Effector memory CD4-positive, alpha-beta T cell (primary cell): ENCODE measurements around the gene IL18R1.
"Not testable (repeated sequence)": the region's sequence is repeated elsewhere in the genome, so short reads cannot be mapped to it uniquely, and the experiment has no call there.

ENCODE experiments used
- DNase-seq, 3 donors: peaks; one replicate each; pipeline ENCODE4 v3.0.0-alpha.2; 2020
- H3K27ac ChIP-seq: 2 replicates; pipeline ENCODE4 v1.7.0; 2013; ENCODE audit warnings: mild to moderate bottlenecking, low read length, moderate library complexity; ENCODE audit not compliant: insufficient read depth, poor library complexity, severe bottlenecking
- H3K27me3 ChIP-seq: replicated peaks from 2 replicates; pipeline ENCODE4 v1.7.0; 2013; ENCODE audit warnings: mild to moderate bottlenecking, low read length; ENCODE audit not compliant: insufficient read depth, control insufficient read depth, poor library complexity, severe bottlenecking
- H3K36me3 ChIP-seq: 2 replicates; pipeline ENCODE4 v1.7.0; 2013; ENCODE audit warnings: mild to moderate bottlenecking, low read length, moderate library complexity; ENCODE audit not compliant: control insufficient read depth, insufficient read depth
- H3K4me1 ChIP-seq: 2 replicates; pipeline ENCODE4 v1.7.0; 2013; ENCODE audit warnings: low read length, mild to moderate bottlenecking; ENCODE audit not compliant: control insufficient read depth, insufficient read depth, poor library complexity, severe bottlenecking
- H3K4me3 ChIP-seq: 2 replicates; pipeline ENCODE4 v1.7.0; 2013; ENCODE audit warnings: low read length, low read depth, mild to moderate bottlenecking; ENCODE audit not compliant: insufficient read depth, poor library complexity, severe bottlenecking
- H3K9me3 ChIP-seq: 2 replicates; pipeline ENCODE4 v1.7.0; 2013; ENCODE audit warnings: mild to moderate bottlenecking, low read length, moderate library complexity; ENCODE audit not compliant: control insufficient read depth

The IL18R1 gene

DNA sequence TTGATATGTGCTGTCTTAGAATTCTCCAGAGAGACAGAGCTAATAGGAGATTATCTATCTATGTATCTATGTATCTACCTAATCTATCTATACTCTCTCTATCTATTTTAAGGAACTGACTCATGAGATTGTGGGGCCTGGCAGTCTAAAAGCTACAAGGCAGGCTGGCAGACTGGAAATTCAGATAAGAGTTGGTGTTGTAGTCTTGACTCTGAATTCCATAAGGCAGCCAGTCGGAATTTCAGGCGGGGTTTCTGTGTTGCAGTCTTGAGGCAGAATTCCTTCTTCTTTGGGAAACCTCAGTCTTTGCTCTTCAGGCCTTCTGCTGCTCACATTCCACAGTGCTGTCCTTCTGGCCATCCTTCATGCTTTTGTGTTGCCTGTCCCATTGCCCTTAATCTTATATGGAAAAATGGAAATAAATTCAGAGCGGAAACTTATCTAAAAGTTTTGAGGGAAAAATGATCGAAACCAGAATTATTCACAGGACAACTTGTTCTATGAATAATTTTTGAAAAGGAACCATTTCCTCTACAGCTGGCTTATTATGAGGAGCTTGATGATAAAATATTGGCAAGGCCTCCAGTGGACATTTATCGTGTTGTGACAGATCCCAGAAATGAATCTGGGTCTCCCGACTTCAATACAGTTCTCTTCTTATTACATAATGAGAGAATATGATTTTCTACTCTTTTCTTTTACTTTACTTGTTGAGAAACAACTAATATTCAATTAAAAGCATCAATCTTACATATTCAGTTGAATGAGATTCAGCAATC lies 33.5 kb upstream of the IL18R1 start:
- Histone ChIP-seq H3K4me3 (no peak overlapping the region), H3K27me3 (no peaks in the 10 kb centered on the region), H3K36me3 (no peaks in the 10 kb centered on the region), H3K9me3 (no peaks in the 10 kb centered on the region), H3K27ac (no peak overlapping the region), H3K4me1 (no peaks in the 10 kb centered on the region)
- DNase-seq: no peak

DNA sequence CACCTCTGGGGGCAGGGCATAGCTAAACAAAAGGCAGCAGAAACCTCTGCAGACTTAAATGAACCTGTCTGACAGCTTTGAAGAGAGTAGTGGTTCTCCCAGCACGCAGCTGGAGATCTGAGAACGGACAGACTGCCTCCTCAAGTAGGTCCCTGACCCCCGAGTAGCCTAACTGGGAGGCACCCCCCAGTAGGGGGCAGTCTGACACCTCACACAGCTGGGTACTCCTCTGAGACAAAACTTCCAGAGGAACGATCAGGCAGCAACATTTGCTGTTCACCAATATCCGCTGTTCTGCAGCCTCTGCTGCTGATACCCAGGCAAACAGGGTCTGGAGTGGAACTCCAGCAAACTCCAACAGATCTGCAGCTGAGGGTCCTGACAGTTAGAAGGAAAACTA lies 30.7 kb upstream of the IL18R1 start:
- H3K4me1 ChIP-seq, H3K9me3 ChIP-seq, H3K36me3 ChIP-seq, DNase-seq, H3K27me3 ChIP-seq, H3K27ac ChIP-seq, H3K4me3 ChIP-seq: not testable (repeated sequence)

DNA sequence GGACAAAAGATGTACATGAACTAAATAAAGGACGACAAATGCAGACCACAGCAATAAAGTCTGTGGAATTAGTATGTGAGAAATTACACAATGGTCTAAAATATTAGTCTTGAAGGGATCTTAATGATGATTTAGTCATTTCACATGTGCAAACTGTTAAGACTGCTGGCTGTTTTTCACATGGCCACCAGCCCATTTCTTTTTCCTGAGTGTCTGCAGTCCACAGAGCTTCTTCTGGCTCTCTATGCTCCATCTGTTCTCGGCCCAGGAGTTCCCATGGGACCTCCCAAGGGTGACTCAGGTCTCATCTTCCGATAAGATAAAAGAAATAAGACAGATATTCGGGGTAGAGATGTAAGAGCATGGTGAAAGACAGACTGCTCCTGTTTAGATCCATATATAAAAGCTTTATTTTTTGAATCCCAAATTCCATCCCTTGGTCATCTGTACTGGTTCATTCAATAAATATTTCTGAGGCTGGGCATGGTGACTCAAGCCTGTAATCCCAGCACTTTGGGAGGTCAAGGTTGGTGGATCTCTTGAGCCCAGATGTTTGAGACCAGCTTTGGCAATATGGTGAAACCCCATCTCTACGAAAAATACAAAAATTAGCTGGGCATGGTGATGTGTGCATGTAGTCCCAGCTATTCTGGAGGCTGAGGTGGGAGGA lies 24.1 kb upstream of the IL18R1 start:
- Histone ChIP-seq H3K4me3 (no peak overlapping the region), H3K36me3 (no peaks in the 10 kb centered on the region), H3K27me3 (no peaks in the 10 kb centered on the region), H3K4me1 (no peaks in the 10 kb centered on the region), H3K9me3 (no peaks in the 10 kb centered on the region), H3K27ac (no peak overlapping the region)
- DNase-seq: no peak

DNA sequence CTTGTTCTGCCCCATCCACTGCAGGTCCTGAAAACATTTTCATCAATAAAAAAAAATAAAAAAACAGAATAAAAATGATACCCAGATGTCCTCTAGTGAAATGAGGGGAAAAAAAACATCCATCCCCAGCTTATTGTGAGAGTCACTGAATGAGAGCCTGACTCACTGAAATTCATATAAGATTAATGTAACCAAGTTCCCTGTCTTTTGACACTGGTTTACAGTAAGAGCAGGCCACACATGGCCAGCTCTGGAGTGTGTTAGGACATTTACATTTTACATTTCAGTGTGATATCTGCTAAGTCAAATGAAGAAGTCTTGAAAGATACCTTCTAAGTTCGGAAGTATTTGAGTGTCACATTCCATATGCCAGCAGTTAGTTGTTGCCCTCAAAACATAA lies 21.1 kb upstream of the IL18R1 start:
- Histone ChIP-seq H3K27ac (no peak overlapping the region), H3K27me3 (no peaks in the 10 kb centered on the region), H3K36me3 (no peaks in the 10 kb centered on the region), H3K4me3 (no peak overlapping the region), H3K9me3 (no peaks in the 10 kb centered on the region), H3K4me1 (no peaks in the 10 kb centered on the region)
- no peak for DNase-seq

DNA sequence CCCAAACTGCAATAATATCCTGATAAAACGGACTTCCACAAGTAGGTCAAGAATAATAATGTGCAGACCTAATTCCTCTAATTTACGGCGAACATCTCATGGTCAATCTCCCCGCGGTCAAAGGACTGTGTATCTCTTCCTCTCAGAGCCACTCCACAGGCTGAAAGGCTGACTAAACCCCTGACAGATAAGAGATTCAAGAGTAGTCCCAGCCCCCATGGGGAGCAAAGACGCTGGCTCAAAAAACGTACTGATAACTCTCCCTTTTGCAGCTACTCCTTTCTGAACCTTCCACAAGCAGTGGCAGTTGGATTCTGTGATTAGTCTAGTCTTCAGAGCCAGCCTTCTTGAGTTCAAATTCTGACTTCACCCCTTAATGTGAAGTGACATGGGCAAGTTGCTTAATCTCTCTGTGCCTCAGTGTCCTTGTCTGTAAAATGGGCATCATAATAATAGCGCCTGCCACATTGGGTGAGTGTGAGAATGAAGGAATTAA lies 19.7 kb upstream of the IL18R1 start:
- no peak overlapping the region for H3K27ac ChIP-seq
- no peaks in the 10 kb centered on the region for H3K36me3 ChIP-seq
- H3K4me1 ChIP-seq: no peaks in the 10 kb centered on the region
- H3K4me3 ChIP-seq: no peak overlapping the region
- H3K27me3 ChIP-seq: no peaks in the 10 kb centered on the region
- H3K9me3 ChIP-seq: no peaks in the 10 kb centered on the region
- DNase-seq: no peak

DNA sequence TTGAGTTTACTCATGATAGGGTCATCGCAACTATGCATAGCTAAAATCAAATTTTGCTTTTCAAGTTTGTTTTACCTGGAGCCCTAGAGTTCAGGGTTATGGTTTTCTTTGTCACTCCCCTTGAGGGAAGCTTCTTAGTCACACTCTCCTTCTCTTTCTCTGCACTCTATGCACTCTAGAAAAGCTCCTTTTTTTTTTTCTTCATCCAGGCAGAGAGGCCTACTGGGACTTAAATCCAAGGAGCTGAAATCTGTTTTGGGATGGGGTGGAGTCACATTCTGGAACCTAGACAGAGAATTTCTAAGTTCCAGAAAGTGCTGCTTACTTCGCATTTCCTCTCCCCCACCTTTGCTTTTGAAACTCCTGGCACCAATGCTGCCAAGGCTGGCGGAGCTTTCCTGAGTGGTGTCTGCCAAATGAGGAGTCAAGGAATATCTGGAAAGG lies 19.1 kb upstream of the IL18R1 start:
- Histone ChIP-seq H3K9me3 (no peaks in the 10 kb centered on the region), H3K36me3 (no peaks in the 10 kb centered on the region), H3K27me3 (no peaks in the 10 kb centered on the region), H3K4me3 (no peak overlapping the region), H3K4me1 (no peaks in the 10 kb centered on the region), H3K27ac (no peak overlapping the region)
- no peak for DNase-seq

DNA sequence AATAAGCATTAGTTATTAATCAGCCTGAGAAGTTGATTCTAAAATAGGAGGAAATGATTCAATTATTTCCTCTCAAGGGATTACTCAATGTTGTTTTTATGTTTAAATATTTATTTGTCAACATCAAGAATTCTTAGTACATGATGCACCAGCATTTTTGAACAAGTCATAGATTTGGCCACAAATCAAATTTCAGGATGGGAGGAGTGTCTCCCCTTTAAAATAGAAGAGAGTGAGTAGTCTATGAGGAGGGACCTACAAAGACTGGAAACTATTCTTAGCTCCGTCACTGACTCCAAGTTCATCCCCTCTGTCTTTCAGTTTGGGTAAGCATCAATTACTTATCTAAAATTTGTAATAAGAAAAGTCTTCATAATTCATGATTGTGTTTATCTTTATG lies 18.6 kb upstream of the IL18R1 start:
- Histone ChIP-seq H3K4me3 (no peak overlapping the region), H3K36me3 (no peaks in the 10 kb centered on the region), H3K9me3 (no peaks in the 10 kb centered on the region), H3K27me3 (no peaks in the 10 kb centered on the region), H3K27ac (no peak overlapping the region), H3K4me1 (no peaks in the 10 kb centered on the region)
- no peak for DNase-seq

DNA sequence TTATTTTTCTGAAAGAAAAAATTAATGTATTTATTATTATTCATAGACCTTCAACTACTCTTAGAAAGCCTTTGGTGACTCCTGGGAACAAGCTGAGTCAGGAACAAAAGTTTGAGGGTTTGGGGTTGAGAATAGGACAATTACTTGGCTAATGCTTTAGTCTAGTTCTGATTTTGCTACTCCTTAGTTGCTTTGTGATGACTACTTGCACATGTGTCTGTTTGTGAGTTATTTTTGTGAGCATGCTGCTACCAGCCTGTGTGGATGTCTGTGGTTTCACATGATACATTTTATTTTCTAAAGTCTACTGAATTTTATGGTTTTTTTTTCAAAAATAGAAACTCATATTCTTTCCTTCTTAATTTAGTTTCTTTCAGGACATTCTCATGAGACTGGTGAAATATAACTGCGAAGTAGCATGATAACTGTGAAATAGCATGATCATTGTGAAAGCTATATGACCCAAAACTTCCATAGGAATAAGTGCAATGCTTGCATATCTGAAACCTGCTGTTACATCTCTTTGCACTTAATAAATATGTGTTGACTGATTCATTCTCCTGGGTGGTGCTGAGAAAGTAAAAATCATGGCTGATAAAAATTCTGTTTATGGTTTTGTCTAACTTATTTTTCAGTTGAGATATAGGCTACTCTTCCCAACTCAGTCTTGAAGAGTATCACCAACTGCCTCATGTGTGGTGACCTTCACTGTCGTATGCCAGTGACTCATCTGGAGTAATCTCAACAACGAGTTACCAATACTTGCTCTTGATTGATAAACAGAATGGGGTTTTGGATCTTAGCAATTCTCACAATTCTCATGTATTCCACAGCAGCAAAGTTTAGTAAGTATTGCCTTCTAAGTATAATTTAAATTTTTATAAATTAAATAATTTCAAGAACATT lies 17.9 kb upstream of the IL18R1 start:
- no peak overlapping the region for H3K27ac ChIP-seq
- H3K9me3 ChIP-seq: no peaks in the 10 kb centered on the region
- no peaks in the 10 kb centered on the region for H3K27me3 ChIP-seq
- no peaks in the 10 kb centered on the region for H3K36me3 ChIP-seq
- no peaks in the 10 kb centered on the region for H3K4me1 ChIP-seq
- no peak overlapping the region for H3K4me3 ChIP-seq
- no peak for DNase-seq

DNA sequence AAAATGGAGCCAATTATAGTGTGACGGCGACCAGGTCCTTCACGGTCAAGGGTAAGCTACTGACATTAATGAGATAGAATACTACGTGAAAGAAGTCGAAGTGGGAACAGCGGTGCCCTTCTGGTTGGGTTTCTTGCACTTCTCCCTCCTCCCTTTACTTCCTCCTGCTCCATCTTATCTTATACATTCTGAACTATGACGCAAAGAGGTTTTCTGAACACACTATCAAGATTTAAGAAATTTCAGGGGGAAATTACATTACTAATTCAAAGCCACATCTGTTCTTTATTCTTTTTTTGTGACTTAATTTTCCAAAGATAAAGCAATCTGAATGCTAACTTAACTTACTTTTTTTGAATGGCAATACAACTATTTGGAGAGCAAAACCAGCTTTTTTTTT lies 14.8 kb upstream of the IL18R1 start:
- H3K27me3 ChIP-seq: no peaks in the 10 kb centered on the region
- no peak for DNase-seq
- no peaks in the 10 kb centered on the region for H3K36me3 ChIP-seq

More for the DNA sequence above, 14.8 kb upstream of the IL18R1 start:
- Histone ChIP-seq H3K27ac (no peak overlapping the region), H3K4me1 (no peaks in the 10 kb centered on the region), H3K9me3 (no peaks in the 10 kb centered on the region), H3K4me3 (no peak overlapping the region)
